Skeletal muscle satellite cell (primary cell): Measurements from ENCODE around the gene TOR1B.

Source experiments
- H3K27me3 ChIP-seq: 2 replicates; pipeline ENCODE4 v1.7.0; 2013; ENCODE audit warnings: low read length; ENCODE audit not compliant: control insufficient read depth, insufficient read depth
- H3K36me3 ChIP-seq: 2 replicates; pipeline ENCODE4 v1.7.0; 2013; ENCODE audit warnings: mild to moderate bottlenecking, control low read depth, low read length; ENCODE audit not compliant: insufficient read depth
- H3K4me1 ChIP-seq: 2 replicates; pipeline ENCODE4 v1.7.0; 2013; ENCODE audit warnings: low read length; ENCODE audit not compliant: control insufficient read depth, insufficient read depth
- H3K4me2 ChIP-seq: 2 replicates; pipeline ENCODE4 v1.7.0; 2013; ENCODE audit warnings: mild to moderate bottlenecking, low read length
- H3K4me3 ChIP-seq: 2 replicates; pipeline ENCODE4 v1.7.0; 2013; ENCODE audit warnings: low read length
- H3K9ac ChIP-seq: 2 replicates; pipeline ENCODE4 v1.7.0; 2013; ENCODE audit warnings: mild to moderate bottlenecking, low read depth, low read length, moderate library complexity
- H3K9me3 ChIP-seq: replicated peaks from 2 replicates; pipeline ENCODE4 v1.7.0; 2013; ENCODE audit warnings: mild to moderate bottlenecking, control low read depth, low read length

The TOR1B gene

DNA sequence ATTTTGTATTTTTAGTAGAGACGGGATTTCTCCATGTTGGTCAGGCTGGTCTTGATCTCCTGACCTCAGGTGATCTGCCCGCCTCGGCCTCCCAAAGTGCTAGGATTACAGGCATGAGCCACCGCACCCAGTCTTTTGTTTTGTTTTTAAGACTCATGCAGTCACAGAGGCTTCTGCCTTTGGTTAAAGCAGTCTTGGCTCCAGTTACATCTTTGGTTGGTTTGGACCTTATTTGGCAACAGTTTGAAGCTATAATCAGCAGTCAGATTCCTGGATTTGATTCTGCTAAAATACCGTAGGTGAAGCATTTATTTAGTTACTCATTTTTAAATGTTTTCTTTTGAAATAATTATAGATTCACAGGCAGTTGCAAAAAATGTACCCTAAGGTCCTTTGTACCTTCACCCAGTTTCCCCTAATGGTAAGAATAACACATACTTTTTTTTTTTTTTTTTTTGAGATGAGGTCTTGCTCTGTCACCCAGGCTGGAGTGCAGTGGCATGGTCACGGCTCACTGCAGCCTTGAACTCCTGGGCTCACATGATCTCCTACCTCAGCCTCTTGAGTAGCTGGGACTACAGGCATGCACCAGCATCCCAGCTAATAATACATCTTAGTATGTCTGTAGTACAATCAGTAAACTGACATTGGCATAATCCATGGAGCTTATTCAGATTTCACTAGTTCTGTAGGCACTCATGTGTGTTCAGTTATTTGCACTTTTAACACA lies 48.0 kb downstream of the TOR1B start:
- H3K4me3 ChIP-seq, result no peak overlapping the region
- H3K9ac ChIP-seq, result no peak overlapping the region
- no peak overlapping the region for H3K4me2 ChIP-seq
- H3K4me1 ChIP-seq, result no peaks in the 10 kb centered on the region
- no peaks in the 10 kb centered on the region for H3K9me3 ChIP-seq
- peaks cover 24% of the 10 kb centered on the region for H3K36me3 ChIP-seq
- no peaks in the 10 kb centered on the region for H3K27me3 ChIP-seq

DNA sequence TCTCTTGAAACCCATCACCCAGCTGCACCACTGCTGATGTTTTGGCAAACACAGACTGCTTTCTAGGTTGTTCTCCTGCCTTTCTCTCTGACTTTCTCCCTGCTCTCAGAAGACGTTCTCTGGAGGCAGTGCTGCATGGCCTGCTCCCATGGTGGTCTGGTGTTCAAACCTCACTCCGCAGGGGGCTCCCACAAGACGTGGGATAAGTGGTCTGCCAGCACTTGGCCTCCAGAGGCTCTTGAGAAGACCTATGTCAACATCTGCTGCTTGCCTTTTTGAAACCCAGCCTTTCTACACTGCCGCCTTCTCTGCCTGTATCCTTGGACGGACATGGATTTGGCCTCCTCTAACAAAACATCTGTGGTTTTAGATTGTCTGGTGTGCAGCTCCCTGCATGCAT lies 48.8 kb downstream of the TOR1B start:
- Histone ChIP-seq H3K9ac (no peak overlapping the region), H3K9me3 (no peaks in the 10 kb centered on the region), H3K4me1 (no peaks in the 10 kb centered on the region), H3K36me3 (peaks cover 24% of the 10 kb centered on the region), H3K4me3 (no peak overlapping the region), H3K4me2 (no peak overlapping the region), H3K27me3 (no peaks in the 10 kb centered on the region)

GRCh38 chr9:129852579-129852978 lies 49.6 kb downstream of the TOR1B start:
- Histone ChIP-seq H3K4me1 (no peaks in the 10 kb centered on the region), H3K36me3 (peaks cover 24% of the 10 kb centered on the region), H3K4me2 (no peak overlapping the region), H3K9ac (no peak overlapping the region), H3K9me3 (no peaks in the 10 kb centered on the region), H3K27me3 (no peaks in the 10 kb centered on the region), H3K4me3 (no peak overlapping the region)

DNA sequence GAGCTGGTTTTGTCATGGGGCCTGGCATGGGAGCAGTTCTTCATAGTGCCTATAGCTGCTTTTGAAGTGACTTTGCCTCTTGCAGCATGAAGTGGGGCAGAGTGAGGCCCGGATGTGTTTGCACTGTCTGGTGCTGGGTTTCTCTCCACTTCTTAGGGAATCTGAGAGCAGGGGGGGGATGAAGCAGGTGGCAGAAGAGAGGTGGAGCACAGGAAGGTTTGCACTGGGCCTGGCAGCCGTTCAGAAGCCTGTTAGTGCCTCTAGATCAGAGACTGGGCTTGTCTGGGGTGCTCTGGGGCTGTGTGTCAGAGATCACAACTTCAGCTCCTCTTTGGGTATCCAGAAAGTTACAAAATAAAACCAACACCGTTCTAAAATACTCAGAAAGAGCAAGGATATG lies 50.6 kb downstream of the TOR1B start:
- no peak overlapping the region for H3K4me3 ChIP-seq
- H3K4me1 ChIP-seq, result no peaks in the 10 kb centered on the region
- H3K36me3 ChIP-seq, result peaks cover 30% of the 10 kb centered on the region
- H3K27me3 ChIP-seq, result no peaks in the 10 kb centered on the region
- no peak overlapping the region for H3K9ac ChIP-seq
- no peaks in the 10 kb centered on the region for H3K9me3 ChIP-seq
- H3K4me2 ChIP-seq, result no peak overlapping the region

GRCh38 chr9:129854588-129855110 lies 51.7 kb downstream of the TOR1B start:
- H3K36me3 ChIP-seq, result peaks cover 32% of the 10 kb centered on the region
- H3K9ac ChIP-seq, result no peak overlapping the region

DNA sequence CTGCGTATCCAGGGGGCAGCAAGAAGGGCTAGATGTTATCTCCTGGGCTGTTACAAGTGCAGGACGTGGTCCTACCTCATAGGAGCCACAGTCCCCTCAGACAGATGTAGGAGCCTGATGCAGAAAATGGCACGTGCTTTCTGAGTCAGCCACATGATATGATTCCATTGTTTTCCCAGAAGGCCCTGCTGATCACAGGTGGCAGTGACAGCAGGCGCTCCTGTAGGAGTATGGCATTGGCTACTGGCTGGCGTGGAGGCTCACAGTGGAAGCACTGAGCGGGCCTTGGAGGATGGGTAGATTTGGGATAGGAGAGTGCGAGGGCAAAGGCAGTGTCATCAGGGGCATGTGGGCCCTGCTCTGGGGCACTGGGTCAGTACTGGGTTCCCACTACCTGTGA lies 54.2 kb downstream of the TOR1B start:
- Histone ChIP-seq H3K4me2 (no peak overlapping the region), H3K27me3 (no peaks in the 10 kb centered on the region), H3K4me3 (no peak overlapping the region), H3K9me3 (no peaks in the 10 kb centered on the region), H3K9ac (no peak overlapping the region), H3K4me1 (no peaks in the 10 kb centered on the region), H3K36me3 (peaks cover 45% of the 10 kb centered on the region)

More at GRCh38 chr9:129854588-129855110, 51.7 kb downstream of the TOR1B start:
- Histone ChIP-seq H3K4me2 (no peak overlapping the region), H3K4me1 (no peaks in the 10 kb centered on the region), H3K27me3 (no peaks in the 10 kb centered on the region), H3K4me3 (no peak overlapping the region), H3K9me3 (no peaks in the 10 kb centered on the region)

DNA sequence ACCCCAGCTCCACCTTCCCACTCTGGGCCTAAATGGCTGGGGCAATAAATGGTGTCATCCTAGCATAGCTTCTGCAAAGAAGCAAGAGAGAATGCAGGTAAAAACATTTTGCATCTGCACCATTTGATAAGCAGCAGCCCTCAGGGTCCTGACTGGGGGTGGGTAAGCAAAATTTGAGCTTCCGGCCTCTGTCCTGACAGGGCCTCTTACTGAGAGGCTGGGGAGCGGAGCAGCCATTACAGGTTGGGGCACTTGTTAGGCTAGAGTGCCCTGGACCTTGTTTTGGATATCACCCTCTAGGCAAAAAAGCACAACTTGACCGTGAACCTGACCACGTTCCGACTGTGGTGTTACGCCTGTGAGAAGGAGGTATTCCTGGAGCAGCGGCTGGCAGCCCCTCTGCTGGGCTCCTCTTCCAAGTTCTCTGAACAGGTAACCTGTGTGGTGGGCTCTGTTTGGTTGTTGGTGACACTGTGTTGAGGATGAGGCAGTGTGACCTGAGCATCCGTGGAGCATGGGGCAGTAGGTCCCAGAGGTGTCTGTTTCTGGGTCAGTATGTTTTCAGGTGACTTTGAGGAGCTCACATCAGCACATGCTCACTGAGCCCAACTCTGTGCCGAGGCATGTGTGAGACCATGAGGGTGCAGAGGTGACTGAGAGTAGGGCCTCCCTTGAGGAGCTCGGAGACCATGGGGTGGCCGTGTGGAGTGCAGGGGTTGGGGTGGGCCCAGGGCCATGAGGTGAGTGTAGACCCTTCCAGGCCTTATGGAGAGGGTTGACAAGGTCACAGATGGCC lies 55.4 kb downstream of the TOR1B start:
- Histone ChIP-seq H3K9ac (no peak overlapping the region), H3K36me3 (peaks cover 39% of the 10 kb centered on the region), H3K27me3 (no peaks in the 10 kb centered on the region), H3K9me3 (no peaks in the 10 kb centered on the region), H3K4me1 (no peaks in the 10 kb centered on the region), H3K4me3 (no peak overlapping the region), H3K4me2 (no peak overlapping the region)
